HCT116 (cell line): ENCODE results near the gene DOC2A. TPM values are rescaled to one million over a fixed set of nuclear protein-coding genes. Genes with fewer than 3 reads are reported as not detected.
A peak's percentile ranks its signal among the peaks of the same experiment; 100 is the strongest.

ENCODE experiments used
- ATAC-seq: fragments of 200-7000 bp; cut with Tn5 transposase; 2 replicates; pipeline ENCODE4 v1.9.1; 2020; ENCODE audit warnings: mild to moderate bottlenecking, moderate library complexity
- BruUV-seq: library from RNA; stranded (reverse); fragments of 400-500 nt; replicated peaks from 2 replicates; lab custom pipeline; 2021; lab: Mats Ljungman, UMichigan
- CTCF ChIA-PET: fragments of 300-600 bp; sonication (Branson Sonifier 250); formaldehyde crosslinking; loops from one replicate; lab custom pipeline; 2021; ENCODE audit warnings: antibody characterized with exemption; lab: Charles Lee
- POLR2A ChIA-PET: fragments of 300-600, 350-600 bp; sonication (Branson Sonifier 250); formaldehyde crosslinking; loops from one replicate; lab custom pipeline; 2021; ENCODE audit warnings: antibody characterized with exemption; lab: Charles Lee
- RAD21 ChIA-PET, 2 experiments: fragments of 300-600 bp; sonication (Branson Sonifier 250); formaldehyde crosslinking; loops; one replicate each; lab custom pipeline; 2023; ENCODE audit warnings: low total read pairs in 2 of 2; ENCODE audit not compliant: uncharacterized antibody in 2 of 2, unreplicated experiment in 2 of 2, low non-redundant PET in 1 of 2; lab: Charles Lee
- DNase-seq: peaks from one replicate; pipeline ENCODE4 v3.0.0-alpha.2; 2010; ENCODE audit warnings: low read depth, low spot score
- H2AFZ ChIP-seq: fragments of 200-600 bp; shearing (Covaris generic), sonication (generic); 2 replicates; pipeline ENCODE4 v1.6.1; 2017; ENCODE audit warnings: low read depth, mixed run types, mixed read lengths, antibody characterized with exemption, low read length; ENCODE audit not compliant: poor library complexity, severe bottlenecking
- H3K27ac ChIP-seq: 2 replicates; pipeline ENCODE4 v1.5.1; 2012; ENCODE audit warnings: low read depth, low read length
- H3K27me3 ChIP-seq: fragments of 200-600 bp; sonication (generic); 2 replicates; pipeline ENCODE4 v1.6.1; 2016; ENCODE audit warnings: mixed run types, low read length, mixed read lengths; ENCODE audit not compliant: insufficient read depth
- H3K36me3 ChIP-seq, 2 experiments: fragments of 200-500 bp in 1 of 2; fragments of 200-600 bp in 1 of 2; sonication (Bioruptor generic) in 1 of 2; sonication (generic) in 1 of 2; 2 replicates each; pipeline versions ENCODE4 v1.5.1 to v1.6.1; 2014 to 2016; ENCODE audit warnings: low read length in 2 of 2, inconsistent platforms in 1 of 2, mixed read lengths in 1 of 2, mixed run types in 1 of 2; ENCODE audit not compliant: insufficient read depth in 2 of 2, control insufficient read depth in 1 of 2
- H3K4me1 ChIP-seq, 2 experiments: fragments of 200-600 bp in 1 of 2; sonication (generic) in 1 of 2; 2 replicates each; pipeline versions ENCODE4 v1.5.1 to v1.6.1; 2012 to 2017; ENCODE audit warnings: low read length in 2 of 2, inconsistent platforms in 1 of 2, mild to moderate bottlenecking in 1 of 2, mixed read lengths in 1 of 2, mixed run types in 1 of 2, moderate library complexity in 1 of 2; ENCODE audit not compliant: insufficient read depth in 2 of 2, control insufficient read depth in 1 of 2
- H3K4me2 ChIP-seq: fragments of 200-600 bp; sonication (generic); 2 replicates; pipeline ENCODE4 v1.6.1; 2017; ENCODE audit warnings: mixed run types, low read length, mixed read lengths
- H3K4me3 ChIP-seq, 2 experiments: fragments of 200-600 bp in 1 of 2; sonication (generic) in 1 of 2; replicated peaks in 1 of 2; 2 replicates each; pipeline ENCODE4 v1.5.1; 2011 to 2016; ENCODE audit warnings: low read length in 2 of 2, control low read depth in 1 of 2, low read depth in 1 of 2, mild to moderate bottlenecking in 1 of 2, mixed read lengths in 1 of 2, mixed run types in 1 of 2
- H3K79me2 ChIP-seq: fragments of 200-600 bp; sonication (generic); 2 replicates; pipeline ENCODE4 v1.6.1; 2017; ENCODE audit warnings: mild to moderate bottlenecking, mixed run types, low read length, moderate library complexity, mixed read lengths; ENCODE audit not compliant: insufficient read depth
- H3K9ac ChIP-seq: fragments of 200-600 bp; sonication (generic); 2 replicates; pipeline ENCODE4 v1.6.1; 2016; ENCODE audit warnings: low read length, mixed read lengths
- H3K9me2 ChIP-seq: fragments of 200-600 bp; sonication (generic), shearing (Covaris generic); 2 replicates; pipeline ENCODE4 v1.6.1; 2017; ENCODE audit warnings: mixed run types, mild to moderate bottlenecking, moderate library complexity; ENCODE audit not compliant: insufficient read depth
- H3K9me3 ChIP-seq, 2 experiments: fragments of 200-500 bp in 1 of 2; fragments of 200-600 bp in 1 of 2; sonication (Bioruptor generic) in 1 of 2; sonication (generic) in 1 of 2; 2 replicates each; pipeline ENCODE4 v1.6.1; 2014 to 2017; ENCODE audit warnings: low read length in 2 of 2, mixed read lengths in 2 of 2, inconsistent platforms in 1 of 2, low read depth in 1 of 2, mild to moderate bottlenecking in 1 of 2, mixed run types in 1 of 2, moderate library complexity in 1 of 2; ENCODE audit not compliant: control insufficient read depth in 1 of 2, insufficient read depth in 1 of 2
- H4K20me1 ChIP-seq: fragments of 200-600 bp; sonication (generic), shearing (Covaris generic); 2 replicates; pipeline ENCODE4 v1.6.1; 2017; ENCODE audit warnings: mixed run types, mild to moderate bottlenecking, moderate library complexity; ENCODE audit not compliant: insufficient read depth
- ATF3 ChIP-seq: IDR thresholded peaks from 2 replicates; pipeline ENCODE4 v1.6.1; 2012
- CEBPB ChIP-seq: IDR thresholded peaks from 2 replicates; pipeline ENCODE4 v1.6.1; 2012; ENCODE audit warnings: low read depth
- CTCF ChIP-seq, 3 experiments: fragments of 200-600 bp in 1 of 3; sonication (generic) in 1 of 3; IDR thresholded peaks in 2 of 3; conservative IDR thresholded peaks in 1 of 3; 2 replicates each; pipeline ENCODE4 v1.5.1; 2012 to 2017; ENCODE audit warnings: low read depth in 2 of 3, low read length in 2 of 3, antibody characterized with exemption in 1 of 3, borderline replicate concordance in 1 of 3, control low read depth in 1 of 3, mild to moderate bottlenecking in 1 of 3, mixed read lengths in 1 of 3, mixed run types in 1 of 3, moderate library complexity in 1 of 3; ENCODE audit not compliant: insufficient read depth in 1 of 3
- EZH2 ChIP-seq: fragments of 200-600 bp; sonication (generic); IDR thresholded peaks from 2 replicates; pipeline ENCODE4 v1.6.1; 2017; ENCODE audit warnings: antibody characterized with exemption, mixed run types
- FOSL1 ChIP-seq: IDR thresholded peaks from 2 replicates; pipeline ENCODE4 v1.6.1; 2012; ENCODE audit warnings: low read depth
- POLR2AphosphoS5 ChIP-seq: IDR thresholded peaks from 2 replicates; pipeline ENCODE4 v1.6.1; 2011; ENCODE audit warnings: mild to moderate bottlenecking, low read depth, low read length, moderate library complexity
- RAD21 ChIP-seq: IDR thresholded peaks from 2 replicates; pipeline ENCODE4 v1.6.1; 2012; ENCODE audit warnings: low read depth, mild to moderate bottlenecking
- REST ChIP-seq: IDR thresholded peaks from 2 replicates; pipeline ENCODE4 v1.6.1; 2012; ENCODE audit warnings: low read depth
- SIN3A ChIP-seq: IDR thresholded peaks from 2 replicates; pipeline ENCODE4 v1.6.1; 2012; ENCODE audit warnings: low read depth
- SP1 ChIP-seq: IDR thresholded peaks from 2 replicates; pipeline ENCODE4 v1.6.1; 2012; ENCODE audit warnings: low read depth
- SRF ChIP-seq: IDR thresholded peaks from 2 replicates; pipeline ENCODE4 v1.6.1; 2012; ENCODE audit warnings: low read depth
- TCF7L2 ChIP-seq: IDR thresholded peaks from 2 replicates; pipeline ENCODE4 v1.7.0; 2011; ENCODE audit warnings: borderline replicate concordance, inconsistent platforms; ENCODE audit not compliant: insufficient read depth, insufficient read length; ENCODE audit errors: extremely low read depth
- YY1 ChIP-seq: IDR thresholded peaks from 2 replicates; pipeline ENCODE4 v1.6.1; 2011; ENCODE audit warnings: low read length, low read depth, moderate library complexity, mild to moderate bottlenecking; ENCODE audit not compliant: insufficient replicate concordance; ENCODE audit errors: extremely low read depth
- ZFX ChIP-seq: fragments of 450-650 bp; IDR thresholded peaks from 2 replicates; pipeline ENCODE4 v1.6.1; 2017
- ZNF274 ChIP-seq: fragments of 200-500 bp; sonication (Bioruptor generic); IDR thresholded peaks from 2 replicates; pipeline ENCODE4 v1.6.1; 2014; ENCODE audit warnings: mild to moderate bottlenecking, low read depth, low read length, inconsistent platforms
- intact Hi-C: fragments of 100-400 bp; cut with micrococcal nuclease; formaldehyde crosslinking; loops from 2 replicates; pipeline ENCODE4 v1.10.0; 2022
- total RNA-seq: library from RNA; stranded (reverse); gene quantifications from one replicate; pipeline ENCODE4 v1.2.1, GENCODE V29; 2021; ENCODE audit not compliant: unreplicated experiment

DOC2A gene
- total RNA-seq, 1 experiment from 2014 or later: 17.3 TPM

- no peak overlapping the region for H3K4me2 ChIP-seq
- no peak overlapping the region for H2AFZ ChIP-seq
- no peaks in the 10 kb centered on the region for H3K27me3 ChIP-seq
- CTCF ChIA-PET: interaction anchor here (0.6 kb wide), 1 partner anchor 291 kb away, joined by 3 read pairs; no protein-coding TSS in a partner anchor
- H3K79me2 ChIP-seq: no peaks in the 10 kb centered on the region
- no peak for TF ChIP-seq FOSL1
- TF ChIP-seq POLR2AphosphoS5: no peak
- TF ChIP-seq TCF7L2: no peak
- TF ChIP-seq EZH2: no peak
- TF ChIP-seq ZNF274: no peak
- no peak for TF ChIP-seq SIN3A
- TF ChIP-seq ZFX: no peak
- TF ChIP-seq RAD21: no peak
- TF ChIP-seq REST: no peak
- no peak for TF ChIP-seq ATF3
- TF ChIP-seq CTCF (IDR thresholded peaks at IDR 0.05 in 2 of 3, conservative IDR thresholded peaks at IDR 0.05 in 1 of 3; ENCODE audit: borderline replicate concordance in 1 of 3, insufficient read depth in 1 of 3, low read depth in 2 of 3, low read length in 2 of 3): no peak
- no peak for TF ChIP-seq SRF
- no peak for TF ChIP-seq YY1
- TF ChIP-seq CEBPB: no peak
- no peak for TF ChIP-seq SP1
- no peak overlapping the region for H3K9ac ChIP-seq
- no peaks in the 10 kb centered on the region for H3K4me1 ChIP-seq
- POLR2A ChIA-PET: no interaction called here
- DNase-seq: no peak
- peaks cover 47% of the 10 kb centered on the region in 2 experiments for H3K36me3 ChIP-seq
- no peaks in the 10 kb centered on the region for H3K9me2 ChIP-seq
- no peak for ATAC-seq
- 0 out of 2 replicates have a peak overlapping the region, but pooled peaks have one; percentile 11 for H3K27ac ChIP-seq
- H4K20me1 ChIP-seq: no peaks in the 10 kb centered on the region
- intact Hi-C loops: no loop called here
- BruUV-seq: no TSS peak
- H3K9me3 ChIP-seq: no peaks in the 10 kb centered on the region
- no peak overlapping the region for H3K4me3 ChIP-seq
- RAD21 ChIA-PET: no interaction called here
Measured at GRCh38 chr16:29988346-29989075, 22.3 kb downstream of the DOC2A start.
